ENCODE measurements around the gene ITSN2.

GRCh38 chr2:24317491-24317920 lies 42.8 kb downstream of the ITSN2 start:
- TF ChIP-seq, protein P1, sequence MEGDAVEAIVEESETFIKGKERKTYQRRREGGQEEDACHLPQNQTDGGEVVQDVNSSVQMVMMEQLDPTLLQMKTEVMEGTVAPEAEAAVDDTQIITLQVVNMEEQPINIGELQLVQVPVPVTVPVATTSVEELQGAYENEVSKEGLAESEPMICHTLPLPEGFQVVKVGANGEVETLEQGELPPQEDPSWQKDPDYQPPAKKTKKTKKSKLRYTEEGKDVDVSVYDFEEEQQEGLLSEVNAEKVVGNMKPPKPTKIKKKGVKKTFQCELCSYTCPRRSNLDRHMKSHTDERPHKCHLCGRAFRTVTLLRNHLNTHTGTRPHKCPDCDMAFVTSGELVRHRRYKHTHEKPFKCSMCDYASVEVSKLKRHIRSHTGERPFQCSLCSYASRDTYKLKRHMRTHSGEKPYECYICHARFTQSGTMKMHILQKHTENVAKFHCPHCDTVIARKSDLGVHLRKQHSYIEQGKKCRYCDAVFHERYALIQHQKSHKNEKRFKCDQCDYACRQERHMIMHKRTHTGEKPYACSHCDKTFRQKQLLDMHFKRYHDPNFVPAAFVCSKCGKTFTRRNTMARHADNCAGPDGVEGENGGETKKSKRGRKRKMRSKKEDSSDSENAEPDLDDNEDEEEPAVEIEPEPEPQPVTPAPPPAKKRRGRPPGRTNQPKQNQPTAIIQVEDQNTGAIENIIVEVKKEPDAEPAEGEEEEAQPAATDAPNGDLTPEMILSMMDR (optimal IDR thresholded peaks at IDR 0.05 in 1 of 3, IDR thresholded peaks at IDR 0.05 in 1 of 3, conservative IDR thresholded peaks at IDR 0.05 in 1 of 3; ENCODE audit: extremely low read depth in 1 of 3, insufficient read depth in 2 of 3, low read length in 3 of 3), result no peak
- no peak for TF ChIP-seq EZH2 (IDR thresholded peaks at IDR 0.05; ENCODE audit: low read length)

Data from keratinocyte (primary cell).